GM21447 (cell line): ENCODE results near the gene C4B.
"Not testable (repeated sequence)": the region's sequence is repeated elsewhere in the genome, so short reads cannot be mapped to it uniquely, and the experiment has no call there.

Source experiments
- ATAC-seq: cut with Tn5 transposase; IDR thresholded peaks from one replicate; pipeline ENCODE4 v1.9.1; 2021; ENCODE audit not compliant: unreplicated experiment

The C4B gene

DNA sequence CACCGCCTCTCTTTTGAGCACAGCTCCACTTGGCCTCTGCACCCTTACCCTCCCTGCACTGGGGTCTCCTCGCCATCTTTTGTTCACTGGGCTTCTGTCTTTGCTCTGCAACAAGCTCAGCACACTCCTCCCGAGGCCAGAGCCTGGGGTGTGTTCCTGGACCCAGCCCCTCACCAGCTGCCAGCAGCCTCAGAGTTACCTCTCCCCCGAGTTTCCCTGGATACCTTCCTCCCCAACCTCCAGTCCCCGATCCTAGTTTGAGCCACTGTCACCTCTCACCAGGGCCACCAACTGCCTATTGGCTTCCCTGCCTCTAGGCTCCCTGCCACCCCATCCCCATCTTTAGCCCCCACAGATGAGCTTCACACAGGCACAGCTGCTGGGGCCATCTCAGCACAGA, 36.0 kb downstream of the C4B start:
- no peak for ATAC-seq

DNA sequence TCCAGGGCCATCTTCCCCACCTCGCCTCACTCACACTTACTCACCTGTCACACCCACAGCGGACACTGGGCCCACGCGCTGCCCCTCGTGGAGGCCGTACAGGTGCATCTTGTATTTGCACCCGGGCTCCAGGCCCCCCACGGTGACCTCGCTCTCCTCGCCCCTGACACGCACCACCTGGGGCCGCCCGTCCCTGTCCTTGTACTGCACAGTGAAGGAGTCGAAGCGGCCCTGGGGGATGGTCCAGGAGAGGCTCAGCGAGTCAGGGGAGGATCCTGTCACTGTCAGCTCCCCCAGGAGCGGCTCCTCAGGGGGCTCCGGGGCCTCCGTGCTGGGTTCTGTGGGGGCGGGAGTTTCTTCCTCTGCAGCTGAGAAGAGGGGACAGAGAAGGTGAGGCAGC, 38.0 kb downstream of the C4B start:
- not testable (repeated sequence) for ATAC-seq

DNA sequence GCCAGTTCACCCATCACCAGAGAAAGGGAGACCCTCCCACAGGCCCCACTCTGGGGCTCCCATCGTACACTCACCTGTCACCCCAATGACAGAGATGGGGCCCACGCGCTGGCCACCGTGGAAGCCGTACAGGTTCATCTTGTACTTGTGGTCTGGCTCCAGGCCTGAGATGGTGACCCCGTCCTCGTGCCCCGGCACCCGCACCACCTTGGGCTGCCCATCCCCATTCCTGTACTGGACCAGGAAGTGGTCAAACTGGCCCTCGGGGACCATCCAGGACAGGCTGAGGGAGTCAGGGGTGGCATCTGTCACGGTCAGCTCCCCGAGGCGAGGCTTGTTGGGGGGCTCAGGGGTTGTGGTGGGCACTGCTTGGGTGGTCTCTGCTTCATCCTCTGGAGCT, 38.7 kb downstream of the C4B start:
- not testable (repeated sequence) for ATAC-seq

DNA sequence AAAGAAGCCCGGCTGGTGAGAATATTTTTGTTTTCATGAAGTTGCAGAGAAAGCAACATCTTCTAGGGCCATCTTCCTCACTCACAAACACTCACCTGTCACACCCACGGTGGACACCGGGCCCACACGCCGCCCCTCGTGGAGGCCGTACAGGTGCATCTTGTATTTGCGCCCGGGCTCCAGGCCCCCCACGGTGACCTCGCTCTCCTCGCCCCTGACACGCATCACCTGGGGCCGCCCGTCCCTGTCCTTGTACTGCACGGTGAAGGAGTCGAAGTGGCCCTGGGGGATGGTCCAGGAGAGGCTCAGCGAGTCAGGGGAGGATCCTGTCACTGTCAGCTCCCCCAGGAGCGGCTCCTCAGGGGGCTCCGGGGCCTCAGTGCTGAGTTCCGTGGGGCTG, 41.2 kb downstream of the C4B start:
- ATAC-seq, result not testable (repeated sequence)

DNA sequence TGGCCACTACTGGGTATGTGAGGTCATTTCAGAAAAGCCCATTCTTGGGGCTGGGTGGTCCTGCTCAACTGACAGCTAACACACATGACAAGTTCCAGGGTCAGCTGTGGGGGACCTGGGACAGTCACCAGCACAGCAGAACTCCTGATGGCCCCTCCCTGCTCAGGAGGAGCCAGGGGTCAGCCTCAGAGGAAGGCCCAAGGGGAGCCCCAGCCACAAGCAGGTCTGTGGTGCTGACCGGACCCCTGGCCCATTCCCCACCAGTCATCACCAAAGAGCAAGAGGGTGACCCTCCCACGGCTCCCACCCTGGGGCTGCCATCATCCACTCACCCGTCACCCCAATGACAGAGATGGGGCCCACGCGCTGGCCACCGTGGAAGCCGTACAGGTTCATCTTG, 41.7 kb downstream of the C4B start:
- ATAC-seq, result no peak

DNA sequence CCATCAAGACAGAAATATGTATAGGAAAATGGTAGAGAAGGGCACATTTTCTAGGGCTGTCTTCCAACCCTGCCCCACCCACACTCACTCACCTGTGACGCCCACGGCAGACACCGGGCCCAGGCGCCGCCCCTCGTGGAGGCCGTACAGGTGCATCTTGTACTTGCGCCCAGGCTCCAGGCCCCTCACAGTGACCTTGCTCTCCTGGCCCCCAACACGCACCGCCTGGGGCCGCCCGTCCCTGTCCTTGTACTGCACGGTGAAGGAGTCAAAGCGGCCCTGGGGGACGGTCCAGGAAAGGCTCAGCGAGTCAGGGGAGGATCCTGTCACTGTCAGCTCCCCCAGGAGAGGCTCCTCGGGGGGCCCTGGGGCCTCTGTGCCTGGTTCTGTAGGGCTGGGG, 43.4 kb downstream of the C4B start:
- no peak for ATAC-seq

DNA sequence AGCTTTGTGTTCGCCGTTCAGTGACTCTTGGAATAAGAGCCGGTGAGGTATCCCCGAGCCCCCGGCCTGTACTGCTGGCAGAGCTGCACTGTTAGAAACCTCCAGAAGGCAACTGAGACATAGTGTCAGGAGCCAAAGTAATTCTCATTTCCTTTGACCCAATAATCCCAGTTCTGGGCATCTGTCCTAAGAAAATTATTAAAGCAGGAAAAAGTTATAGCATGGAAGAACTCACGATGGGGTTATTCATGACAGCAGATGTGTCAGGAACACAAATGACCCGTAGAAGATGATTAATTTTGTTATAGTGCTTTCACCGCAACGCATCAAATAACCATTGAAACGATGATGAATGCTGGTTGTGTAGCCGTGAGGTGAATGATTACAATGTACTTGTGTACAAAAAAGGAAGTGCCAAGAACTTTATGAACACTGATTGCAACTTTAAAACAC, 43.9 kb downstream of the C4B start:
- ATAC-seq, result no peak

DNA sequence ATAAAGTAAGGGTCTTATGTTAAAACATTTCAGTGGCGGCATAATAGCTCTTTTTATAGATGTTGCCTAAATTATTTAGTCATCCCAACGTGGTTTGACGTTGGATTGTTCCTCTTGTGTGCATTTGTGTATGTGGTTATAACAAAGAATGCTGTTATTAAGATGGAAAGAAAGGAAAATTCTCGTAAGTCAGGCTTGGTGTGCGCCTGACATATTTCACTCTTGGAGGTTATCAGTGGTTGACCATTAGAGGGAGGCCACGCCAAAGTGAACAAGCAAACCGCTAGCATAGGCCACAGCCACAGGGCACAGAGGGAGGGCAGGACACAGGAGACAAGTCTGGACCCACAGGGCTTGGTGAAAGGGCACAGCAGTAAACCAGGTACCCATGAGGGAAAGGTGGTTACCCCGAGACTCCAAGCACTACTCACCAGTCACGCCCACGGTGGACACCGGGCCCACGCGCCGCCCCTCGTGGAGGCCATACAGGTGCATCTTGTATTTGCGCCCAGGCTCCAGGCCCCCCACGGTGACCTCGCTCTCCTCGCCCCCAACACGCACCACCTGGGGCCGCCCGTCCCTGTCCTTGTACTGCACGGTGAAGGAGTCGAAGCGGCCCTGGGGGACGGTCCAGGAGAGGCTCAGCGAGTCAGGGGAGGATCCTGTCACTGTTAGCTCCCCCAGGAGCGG, 46.5 kb downstream of the C4B start:
- no peak for ATAC-seq

DNA sequence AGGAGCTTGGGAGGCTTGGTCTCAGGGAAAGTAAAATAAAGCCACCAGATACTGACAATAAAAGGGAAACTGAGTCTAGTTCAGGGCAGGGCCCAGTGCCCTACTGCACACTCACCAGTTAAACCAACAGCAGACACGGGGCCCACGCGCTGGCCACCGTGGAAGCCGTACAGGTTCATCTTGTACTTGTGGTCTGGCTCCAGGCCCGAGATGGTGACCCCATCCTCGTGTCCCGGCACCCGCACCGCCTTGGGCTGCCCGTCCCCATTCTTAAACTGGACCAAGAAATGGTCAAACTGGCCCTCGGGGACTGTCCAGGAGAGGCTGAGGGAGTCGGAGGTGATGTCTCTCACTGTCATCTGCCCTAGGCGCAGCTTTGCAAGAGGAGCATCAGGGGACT, 50.1 kb downstream of the C4B start:
- ATAC-seq, result no peak

DNA sequence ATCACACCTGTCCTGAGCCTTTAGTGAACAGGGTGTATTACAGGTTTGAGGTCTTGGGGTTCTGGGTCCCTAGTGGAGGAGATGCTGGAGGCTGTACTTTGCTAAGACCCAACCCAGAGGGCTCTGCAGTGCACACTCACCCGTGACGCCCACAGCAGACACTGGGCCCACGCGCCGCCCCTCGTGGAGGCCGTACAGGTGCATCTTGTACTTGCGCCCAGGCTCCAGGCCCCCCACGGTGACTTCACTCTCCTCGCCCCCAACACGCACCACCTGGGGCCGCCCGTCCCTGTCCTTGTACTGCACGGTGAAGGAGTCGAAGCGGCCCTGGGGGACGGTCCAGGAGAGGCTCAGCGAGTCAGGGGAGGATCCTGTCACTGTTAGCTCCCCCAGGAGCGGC, 52.9 kb downstream of the C4B start:
- ATAC-seq, result not testable (repeated sequence)

DNA sequence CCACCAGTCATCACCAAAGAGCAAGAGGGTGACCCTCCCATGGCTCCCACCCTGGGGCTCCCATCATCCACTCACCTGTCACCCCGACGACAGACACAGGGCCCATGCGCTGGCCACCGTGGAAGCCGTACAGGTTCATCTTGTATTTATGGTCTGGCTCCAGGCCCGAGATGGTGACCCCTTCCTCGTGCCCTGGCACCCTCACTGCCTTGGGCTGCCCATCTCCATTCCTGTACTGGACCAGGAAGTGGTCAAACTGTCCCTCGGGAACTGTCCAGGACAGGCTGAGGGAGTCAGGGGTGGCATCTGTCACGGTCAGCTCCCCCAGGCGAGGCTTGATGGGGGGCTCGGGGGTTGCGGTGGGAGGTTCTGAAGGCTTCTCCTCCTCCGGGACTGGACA, 53.7 kb downstream of the C4B start:
- ATAC-seq, result not testable (repeated sequence)

DNA sequence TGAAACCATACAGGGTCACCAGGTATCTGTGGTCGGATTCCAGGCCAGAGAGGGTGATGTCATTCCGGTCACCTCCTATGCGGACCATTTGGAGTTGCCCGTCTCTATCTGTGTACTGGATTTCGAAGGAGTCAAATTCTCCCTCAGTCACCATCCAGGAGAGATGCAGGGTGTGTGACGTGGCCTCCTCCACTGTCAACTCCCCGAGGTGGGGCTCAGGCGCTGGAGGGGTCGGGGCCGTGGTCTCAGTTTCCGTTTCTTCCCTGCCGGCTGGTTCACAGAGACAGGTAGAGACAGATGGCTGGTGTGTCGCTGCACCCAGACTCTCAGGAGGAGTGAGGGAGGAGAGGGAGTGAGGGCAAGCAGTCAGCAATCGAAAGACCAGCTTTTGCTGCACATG, 54.3 kb downstream of the C4B start:
- ATAC-seq, result no peak

DNA sequence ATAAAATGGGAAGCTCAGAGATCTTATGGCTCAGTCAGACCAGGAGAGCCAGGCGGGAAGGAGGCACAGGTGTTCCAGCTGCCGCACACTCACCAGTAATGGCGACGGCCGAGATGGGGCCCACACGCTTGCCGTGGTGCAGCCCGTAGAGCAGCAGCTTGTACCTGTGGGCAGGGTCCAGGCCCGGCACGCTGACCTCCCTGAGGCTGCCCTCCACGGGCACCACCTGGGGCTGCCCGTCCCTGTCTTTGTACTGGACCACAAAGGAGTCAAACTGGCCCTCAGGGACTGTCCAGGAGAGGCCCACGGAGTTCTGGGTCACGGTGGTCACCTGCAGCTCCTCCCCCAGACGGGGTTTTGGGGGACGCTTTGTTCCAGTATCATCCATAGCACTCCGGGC, 54.9 kb downstream of the C4B start:
- no peak for ATAC-seq

DNA sequence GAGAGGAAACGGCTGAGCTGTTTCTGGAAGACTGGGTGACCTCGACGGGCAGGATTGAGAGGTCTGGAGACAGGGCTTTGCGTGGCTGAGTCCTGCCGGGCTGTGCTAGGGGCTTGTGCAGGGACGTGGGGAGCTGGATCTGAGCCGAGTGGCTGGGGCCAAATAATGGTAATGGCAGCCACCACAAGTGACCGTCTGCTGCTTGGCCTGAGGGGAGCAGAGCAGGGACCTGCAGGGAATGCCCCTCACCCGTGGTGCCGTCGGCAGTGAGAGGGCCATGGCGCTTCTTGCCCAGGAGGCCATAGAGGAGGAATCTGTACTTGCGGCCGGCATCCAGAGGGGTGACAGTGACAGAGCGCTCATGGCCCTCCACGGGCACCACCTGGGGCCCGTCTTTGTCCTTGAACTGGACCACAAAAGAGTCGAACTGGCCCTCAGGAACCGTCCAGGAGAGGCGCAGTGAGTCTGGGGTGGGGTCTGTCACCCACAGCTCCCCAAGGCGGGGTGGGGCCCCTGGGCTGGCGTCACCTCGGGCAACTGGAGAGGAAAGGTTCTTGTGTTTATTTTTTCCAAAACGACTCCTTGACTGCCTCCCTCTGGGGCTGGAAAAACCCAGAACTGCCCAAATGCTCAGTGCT, 55.4 kb downstream of the C4B start:
- ATAC-seq, result no peak

DNA sequence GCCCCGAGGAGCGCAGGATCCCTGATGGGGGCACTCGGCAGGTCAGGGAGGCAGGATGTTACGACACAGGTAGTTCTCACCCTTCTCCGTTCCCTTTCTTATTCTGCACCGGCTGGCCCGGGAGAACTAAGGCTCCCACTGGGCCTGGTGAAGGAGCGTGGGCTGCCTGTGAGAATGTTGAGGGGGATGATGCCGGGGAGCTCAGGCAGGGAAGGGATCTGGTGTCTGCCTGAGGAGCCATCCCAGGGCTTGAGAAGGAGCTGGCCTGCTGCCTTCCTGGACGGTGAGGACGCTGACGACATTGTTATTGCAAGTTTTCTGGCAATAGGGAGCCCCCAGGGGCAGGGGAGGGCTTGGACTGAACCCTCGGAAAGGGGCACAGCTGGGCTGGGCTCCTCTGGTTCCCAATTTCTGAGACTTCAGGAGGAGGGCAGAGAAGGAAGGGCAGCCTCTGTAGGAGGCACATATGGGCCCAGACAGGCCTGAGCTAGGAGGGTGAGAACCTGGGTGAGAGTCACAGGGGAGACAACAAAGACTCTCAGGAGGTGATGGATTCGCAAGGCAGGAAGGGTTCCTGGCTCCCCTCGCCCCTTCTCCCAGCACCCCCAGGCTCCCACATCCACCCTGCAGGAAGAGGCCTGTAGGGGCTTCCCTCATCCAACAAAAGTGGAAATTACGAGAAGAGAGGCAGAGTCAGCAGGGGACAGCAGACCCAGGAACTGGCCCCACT, 56.4 kb downstream of the C4B start:
- ATAC-seq, result no peak

DNA sequence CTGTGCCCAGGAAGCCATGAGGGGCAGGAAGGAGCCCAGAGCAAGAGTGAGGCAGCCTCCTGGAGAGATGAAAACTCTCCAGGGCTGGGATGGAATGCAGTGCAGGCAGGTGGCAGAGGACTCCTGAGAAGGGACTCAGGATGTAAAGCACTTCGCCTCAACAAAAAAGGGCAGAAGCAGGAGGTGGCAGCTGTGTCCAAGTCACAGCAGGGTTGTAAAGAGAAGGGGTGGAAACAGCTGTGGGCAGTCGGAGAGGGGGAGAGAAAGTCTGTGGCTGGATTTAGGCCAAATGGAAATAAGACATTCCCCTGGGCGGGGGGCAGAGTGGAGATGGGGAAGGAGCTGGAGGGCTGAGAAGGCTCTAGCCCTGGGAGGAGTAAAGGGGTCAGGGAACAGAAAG, 58.5 kb downstream of the C4B start:
- no peak for ATAC-seq

DNA sequence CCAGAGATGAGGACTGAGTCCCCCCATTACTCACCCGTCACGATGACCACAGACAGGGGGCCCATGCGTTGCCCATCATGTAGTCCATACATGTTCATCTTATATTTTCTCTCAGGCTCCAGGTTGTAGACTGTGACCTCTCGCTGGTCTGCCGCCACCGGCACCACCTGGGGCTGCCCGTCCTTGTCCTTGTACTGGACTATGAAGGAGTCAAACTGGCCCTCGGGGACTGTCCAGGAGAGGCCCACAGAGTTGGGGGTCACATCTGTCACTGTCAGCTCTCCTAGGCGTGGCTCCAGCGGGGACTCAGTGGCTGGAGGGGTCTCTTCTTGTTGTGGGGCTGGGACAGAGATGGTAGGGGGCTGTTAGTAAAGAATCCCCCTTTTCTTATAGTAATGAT, 59.0 kb downstream of the C4B start:
- no peak for ATAC-seq

DNA sequence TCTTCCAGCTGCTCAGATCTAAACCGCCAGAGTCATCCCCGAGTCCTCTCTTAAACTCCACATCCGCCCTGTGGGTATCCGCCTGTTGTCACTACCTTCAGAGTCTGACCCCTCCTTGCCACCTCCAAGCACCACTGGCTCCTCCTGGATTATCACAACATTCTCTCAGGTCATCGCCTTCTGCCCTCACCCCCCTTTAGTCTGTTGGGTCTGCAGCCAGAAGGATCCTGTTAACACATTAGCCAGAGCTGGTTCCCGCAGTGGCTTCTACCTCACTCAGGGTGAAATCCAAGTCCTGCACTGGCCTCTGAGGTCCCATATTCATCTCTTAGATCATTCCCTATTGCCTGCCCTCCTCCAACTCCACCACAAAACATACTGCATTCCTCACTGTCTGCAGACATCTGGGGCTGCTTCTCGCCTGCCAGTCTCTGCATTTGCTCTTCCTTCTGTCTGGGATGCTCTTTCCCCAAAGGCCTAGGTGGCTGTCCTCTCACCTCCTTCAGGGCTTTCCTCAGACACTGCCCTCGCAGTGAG, 60.5 kb downstream of the C4B start:
- ATAC-seq, result no peak

DNA sequence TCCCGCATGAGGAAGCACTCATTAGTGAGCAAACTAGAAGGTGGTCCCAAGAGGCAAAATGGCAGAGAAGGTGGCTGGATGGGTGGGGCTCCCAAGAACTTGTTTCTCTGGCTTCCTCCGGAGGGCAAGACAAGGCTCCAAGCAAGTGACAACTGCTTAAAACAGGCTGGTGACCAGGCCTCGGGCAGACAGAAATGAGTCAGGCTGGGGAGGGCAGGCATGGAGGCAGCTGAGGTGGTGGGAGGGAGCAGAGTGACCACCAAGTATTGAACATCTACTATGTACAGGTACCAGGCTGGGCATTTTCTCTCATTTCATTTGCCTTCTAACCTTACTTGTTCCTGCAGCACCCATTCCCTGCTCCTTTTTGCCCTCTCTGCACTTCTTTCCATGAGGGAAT, 61.2 kb downstream of the C4B start:
- ATAC-seq, result no peak

DNA sequence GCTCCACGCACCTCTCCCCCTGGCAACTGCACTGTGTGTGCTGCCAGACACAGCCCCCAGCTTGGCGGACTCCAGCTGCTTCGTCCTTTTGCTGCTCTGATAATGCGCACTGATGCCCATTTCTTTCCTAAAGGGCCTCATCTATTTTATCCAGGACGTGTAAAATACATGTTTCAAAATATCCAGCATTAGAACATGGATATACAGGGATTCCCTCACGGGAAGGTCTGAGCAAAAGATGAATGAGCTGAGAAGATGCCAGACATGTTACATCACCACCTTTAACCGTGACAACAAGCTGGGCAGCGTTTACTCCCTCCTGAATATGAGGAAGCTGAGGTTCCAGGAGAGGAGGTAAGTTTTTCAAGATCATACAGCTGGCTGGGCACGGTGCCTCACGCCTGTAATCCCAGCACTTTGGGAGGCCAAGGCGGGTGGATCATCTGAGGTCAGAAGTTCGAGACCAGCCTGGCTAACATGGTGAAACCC, 61.8 kb downstream of the C4B start:
- ATAC-seq, result no peak

DNA sequence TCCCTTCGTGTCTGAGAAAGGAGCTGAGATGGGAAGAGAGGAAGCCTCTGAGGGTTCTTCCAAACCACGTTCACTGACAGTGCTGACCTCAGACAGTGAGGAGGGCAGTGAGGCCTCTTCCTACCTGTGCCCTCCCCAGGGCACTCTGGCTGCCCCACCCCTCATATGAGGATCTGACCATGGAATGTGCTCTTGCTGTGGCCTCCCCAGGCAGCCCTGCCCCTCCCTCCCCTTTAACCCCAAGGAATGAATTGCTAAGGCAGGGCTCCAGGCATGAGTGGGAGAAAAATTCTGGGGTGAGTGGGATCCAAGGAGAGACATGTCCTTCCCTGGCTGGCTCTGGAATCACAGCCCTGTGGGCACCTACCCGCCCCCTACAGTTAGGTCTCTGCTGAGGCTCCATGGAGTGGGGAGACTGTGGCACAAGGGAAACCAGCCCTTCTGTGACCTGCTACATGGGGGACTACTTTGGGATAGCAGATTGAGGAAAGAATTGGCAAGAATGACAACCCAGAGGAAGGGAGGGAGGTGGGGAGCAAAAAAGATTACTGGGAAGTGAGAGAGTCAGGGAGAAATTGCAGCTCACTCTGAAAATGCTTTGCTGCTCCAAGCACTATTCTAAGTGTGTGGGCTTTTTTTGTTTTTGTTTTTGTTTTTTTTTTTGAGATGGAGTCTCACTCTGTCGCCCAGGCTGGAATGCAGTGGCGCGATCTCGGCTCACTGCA, 65.1 kb downstream of the C4B start:
- ATAC-seq, result no peak
